Measurements from ENCODE around the gene BIN1.

Gene BIN1

DNA sequence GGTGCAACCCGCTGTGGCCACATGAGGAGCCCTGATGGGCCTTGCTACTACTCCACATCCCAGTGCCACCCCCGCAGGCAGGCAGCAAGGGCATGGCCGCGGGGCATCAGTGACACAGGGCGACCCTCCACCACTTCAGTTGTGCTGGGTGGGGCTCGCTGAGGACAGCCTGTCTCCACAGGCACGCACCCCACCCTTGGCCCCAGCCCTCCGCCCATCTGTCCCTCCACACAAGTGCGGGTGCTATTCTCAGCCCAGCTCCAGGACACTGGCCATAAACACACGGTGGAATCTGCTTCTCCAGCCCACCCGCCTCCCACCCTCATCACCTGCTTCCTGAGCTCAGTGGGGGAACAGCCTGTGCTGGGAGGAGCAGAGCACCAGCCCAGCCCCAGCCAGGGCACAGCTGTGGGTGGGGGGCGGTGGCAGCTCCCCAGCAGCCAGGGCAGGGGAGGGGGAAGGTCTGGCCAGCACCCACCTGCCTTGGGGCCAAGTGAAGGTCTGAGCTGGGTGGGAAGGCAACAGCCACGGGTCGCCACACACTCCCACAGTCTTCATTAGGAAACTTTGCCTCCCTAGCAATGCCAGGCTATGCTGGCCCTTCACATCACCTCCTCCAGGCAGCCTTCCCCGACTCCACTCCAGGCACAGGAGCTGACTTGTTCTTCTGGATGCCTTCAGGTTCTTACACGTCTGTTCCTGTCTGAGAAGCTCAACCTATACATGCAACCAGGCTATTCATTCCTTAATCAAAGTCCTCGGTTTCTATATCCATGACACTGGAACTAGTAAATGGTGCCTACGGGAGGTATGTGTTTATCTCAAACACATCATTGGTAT lies 16.5 kb downstream of the BIN1 start:
- DNase-seq, result no peak

DNA sequence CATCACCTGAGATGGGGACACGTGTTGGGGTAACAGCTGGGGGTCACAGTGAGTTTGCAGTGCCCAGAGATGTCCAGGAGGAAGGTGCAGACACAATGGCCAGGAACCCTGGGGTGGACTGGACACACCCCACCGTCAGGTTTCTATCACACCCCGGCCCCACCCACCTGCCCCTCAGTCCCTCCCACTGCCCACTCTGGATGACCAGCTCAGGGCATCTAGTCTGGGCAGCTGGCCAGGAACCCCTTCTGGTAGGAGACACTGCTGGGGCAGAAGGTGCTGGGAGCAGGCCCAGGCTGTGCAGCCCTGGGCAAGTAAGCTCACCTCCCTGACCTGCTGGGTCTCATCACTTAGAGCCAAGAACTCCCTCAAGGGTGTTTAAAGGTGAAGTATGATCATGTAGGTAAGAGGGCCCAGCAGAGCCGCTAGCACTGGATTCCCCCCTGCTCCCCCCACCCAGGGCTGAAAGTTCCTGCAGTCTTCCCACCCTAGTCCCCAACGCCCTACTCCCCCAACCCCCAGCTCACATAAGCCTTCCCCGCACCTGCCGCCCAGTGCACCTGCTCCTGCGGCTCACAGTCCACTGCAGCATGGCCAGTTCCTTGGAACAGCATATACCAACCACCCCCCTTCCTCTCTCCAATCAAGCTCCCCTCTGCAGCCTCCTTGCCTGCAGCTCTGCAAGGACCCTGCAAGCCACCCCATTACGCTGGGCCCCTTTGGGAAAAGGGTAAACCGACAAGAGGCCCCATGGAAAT lies 17.3 kb downstream of the BIN1 start:
- no peak for DNase-seq

DNA sequence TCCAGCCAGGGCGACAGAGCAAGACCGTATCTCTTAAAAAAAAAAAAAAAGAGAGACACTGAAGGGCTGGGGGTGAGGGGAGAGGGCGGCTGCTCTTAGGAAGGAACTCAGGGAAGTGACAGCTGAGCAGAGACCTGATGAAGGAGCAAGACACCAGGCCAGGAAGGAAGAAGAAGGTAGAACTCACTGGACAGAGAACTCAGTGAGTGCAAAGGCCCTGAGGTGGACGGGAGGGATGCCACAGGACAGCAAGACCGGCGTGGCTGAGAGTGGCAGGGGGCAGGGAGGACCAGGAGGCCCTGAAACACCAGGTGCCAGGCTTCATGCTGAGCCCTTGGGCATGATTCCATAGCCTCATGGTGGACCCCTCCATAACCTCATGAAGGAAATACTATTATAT lies 18.2 kb downstream of the BIN1 start:
- no peak for DNase-seq

DNA sequence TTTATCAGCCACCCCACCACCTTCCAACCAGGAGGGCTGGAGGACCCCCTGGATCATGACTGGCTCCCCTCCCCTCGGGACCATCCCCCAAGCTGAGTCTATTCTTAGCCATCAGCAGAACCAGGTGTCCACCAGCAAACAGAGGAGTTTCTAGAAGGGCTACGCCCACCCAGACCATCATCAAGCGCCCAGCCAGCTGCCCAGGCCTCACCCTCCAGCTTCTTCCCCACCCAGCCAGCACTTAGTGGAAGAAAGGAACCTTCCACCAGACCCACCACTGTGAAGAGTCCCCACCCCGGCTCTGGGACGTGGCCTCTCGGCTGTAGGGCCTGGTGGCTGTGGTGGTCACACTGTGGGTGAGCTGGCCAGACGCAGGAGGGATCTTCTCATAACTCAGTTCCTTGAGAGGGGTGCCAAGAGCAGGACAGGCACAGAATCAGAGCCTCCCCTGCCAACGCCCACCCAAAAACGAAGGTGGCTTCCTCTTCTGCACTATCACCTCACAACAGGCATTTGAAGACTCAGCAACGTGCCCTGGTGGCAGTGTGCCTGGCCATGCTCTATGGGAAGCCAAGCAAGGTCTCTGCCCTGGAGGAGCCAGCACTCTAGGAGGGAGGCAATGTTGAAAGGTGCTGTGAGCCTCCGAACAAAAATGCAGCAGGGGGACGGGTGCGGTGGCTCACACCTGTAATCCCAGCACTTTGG lies 19.0 kb downstream of the BIN1 start:
- DNase-seq, result no peak

DNA sequence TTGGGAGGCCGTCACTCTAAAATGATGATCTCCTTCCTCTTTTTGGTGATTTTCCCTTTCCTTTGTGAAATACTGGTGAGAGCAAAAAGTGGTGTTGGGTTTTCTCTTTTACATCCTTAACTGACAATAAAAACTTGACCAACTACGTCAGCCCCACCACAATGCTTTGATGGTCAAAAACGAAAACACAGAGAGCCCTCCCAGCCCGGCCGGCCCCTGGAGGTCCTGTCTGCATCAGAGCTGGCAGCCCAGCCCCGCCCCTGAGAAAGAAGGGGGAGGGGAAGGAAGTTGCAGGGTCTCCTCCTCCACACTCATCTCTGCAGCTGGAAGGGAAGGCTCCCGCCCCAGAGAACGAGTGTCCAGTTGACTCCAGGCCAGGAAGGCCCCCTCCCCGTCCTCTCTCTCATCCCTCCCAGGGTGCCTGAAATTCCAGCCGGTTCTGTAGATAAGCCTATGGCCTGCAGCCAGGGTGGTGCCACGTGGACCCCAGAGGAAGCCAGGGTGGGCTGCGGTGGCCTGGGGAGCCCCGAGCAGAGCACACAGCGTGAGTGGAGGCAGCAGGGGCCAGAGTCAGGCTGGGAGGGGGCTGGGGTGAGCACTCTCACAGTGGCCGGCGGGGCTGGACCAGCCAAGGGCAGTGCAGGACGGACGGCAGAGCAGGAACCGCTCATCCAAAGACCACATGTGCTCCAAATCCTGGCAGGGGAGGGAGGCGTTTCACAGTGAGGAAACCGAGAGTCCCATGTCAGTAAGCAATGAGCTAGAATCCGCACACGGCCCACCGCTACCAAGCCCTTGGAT lies 19.8 kb downstream of the BIN1 start:
- no peak for DNase-seq

DNA sequence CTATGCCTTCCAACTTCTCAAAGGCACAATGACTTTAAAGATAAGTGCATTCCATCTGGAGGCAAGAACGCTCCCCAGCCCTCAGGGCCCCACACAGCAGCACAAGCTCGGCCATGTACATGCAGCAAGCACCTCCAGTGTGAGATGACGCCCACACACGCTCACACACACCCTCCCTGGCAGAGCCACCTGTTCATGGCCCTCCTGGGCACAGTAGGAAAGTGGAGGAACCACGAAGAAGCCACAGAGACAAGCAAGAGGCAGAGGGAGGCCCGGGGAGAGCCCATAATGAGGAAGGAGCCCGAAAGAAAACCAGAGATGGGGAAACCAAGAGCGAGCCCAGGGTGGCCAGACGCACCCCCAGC lies 21.7 kb downstream of the BIN1 start:
- no peak for DNase-seq

DNA sequence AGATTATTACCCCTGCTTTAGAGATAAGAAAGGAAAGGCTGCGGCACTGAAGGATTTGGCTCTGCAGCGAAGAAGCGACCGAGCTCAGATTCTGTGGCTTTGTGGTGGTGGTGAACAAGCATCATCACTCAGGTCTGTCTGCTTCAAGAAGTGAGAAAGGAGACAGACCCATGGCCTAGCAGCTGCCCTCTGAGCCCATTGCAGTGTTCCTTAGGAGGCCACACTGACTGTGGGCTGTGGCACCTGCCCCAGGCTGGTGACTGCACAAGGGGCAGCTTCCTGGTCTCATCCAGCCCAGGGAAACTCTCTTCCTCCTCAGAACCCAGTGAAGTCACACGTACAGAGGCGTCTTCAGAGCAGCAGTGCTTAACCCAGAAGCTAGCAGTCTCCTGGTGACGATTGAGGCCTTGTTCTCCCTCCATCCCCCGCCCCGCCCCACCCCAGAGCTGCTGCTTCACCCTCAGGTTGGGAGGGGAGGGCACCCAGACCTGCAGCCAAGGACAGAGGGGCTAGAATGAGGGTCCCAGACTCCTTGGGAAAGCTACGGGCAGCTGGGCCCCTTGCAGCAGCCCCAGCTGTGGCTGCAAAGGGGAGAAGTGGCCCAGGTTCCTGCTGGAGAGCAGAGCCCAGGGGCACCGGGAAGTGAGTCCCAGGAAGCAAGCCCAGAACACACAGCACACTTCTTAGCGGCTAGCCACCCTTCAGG lies 22.2 kb downstream of the BIN1 start:
- DNase-seq, result peak; percentile 42

DNA sequence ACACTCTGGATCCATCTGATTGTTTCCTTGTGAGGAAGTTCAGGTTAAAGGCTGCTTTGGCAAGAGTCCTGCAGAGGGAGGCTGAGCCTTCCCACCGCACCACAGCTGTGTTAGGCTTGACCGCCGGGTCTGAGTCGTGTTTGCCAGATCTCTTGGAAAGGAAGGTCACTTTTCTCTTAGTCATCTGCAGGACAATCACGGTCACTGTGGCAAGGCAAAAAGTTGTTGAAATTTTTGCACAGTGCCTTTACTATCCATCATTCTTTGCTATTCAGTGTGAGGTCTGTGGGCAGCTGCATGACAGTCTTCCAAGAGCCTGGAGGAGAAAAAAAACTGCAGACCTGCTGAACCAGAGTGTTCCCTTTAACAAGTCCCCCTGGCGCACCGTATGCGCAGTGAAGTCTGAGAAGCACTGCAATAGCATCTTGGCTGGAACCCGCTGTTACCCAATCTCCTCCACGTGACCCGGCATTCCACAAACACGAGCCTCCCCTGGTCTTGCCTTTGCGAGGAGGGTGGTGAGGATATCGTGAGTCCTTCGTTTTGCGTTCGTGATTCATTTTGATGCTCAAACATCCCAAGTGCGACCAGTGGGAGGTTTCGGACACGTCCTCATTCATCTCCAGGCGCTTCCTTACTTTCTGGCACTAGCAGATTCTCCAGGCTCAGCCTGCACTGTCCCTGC lies 23.0 kb downstream of the BIN1 start:
- no peak for DNase-seq

DNA sequence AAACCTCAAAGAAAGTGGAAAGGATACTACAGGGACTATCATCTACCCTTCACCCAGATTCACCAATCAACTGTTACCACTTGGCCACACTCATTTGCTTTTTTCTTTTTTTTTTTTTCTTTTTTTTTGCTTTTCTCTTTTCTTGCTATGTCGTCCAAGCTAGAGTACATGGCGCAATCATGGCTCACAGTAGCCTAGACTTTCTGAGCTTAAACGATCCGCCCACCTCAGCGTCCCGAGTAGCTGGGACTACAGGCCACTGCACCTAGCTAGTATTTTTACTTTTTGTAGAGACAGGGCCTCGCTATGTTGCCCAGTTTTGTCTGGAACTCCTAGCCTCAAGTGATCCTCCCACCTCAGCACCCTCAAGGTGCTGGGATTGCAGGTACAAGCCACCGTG lies 24.0 kb downstream of the BIN1 start:
- DNase-seq, result no peak

DNA sequence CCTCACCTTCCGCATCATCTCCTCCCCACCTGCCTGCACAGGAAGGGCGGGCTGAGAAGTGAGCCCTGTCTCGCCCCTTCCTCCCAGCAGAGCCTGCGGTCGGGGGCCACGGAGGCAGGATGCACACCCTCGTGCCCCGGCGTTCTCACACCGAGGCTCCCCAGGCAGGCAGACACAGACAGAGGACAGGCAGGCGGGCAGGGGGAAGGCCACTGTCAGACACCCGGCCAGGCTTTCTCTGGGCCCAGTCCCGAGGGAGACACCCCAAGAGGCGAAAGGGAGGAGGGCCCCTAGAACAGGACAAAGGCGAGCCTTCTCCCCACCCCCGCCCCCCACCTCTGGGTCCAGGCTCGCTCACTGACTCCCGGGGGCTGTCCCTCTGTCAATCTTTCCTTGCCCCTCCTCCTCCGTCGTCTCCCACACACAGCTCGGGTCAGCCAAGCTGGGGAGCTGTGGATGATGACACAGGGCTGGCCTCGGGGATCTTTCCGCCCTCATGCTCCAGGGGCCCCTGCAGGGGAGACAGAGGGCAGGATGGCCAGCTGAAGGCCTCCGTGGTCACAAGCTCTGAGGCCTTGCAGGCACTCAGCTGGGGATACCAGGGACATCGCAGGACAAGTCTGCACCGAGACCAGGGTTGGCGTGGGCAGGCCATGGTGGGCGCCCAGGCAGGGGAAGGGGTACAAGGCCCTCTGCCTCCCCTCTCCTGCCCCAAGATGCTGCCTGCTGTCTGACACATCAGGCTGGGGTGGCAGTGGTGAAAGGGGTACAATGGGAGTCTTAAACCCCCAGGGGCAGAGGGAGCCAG lies 24.9 kb downstream of the BIN1 start:
- peak; percentile 74 for DNase-seq

DNA sequence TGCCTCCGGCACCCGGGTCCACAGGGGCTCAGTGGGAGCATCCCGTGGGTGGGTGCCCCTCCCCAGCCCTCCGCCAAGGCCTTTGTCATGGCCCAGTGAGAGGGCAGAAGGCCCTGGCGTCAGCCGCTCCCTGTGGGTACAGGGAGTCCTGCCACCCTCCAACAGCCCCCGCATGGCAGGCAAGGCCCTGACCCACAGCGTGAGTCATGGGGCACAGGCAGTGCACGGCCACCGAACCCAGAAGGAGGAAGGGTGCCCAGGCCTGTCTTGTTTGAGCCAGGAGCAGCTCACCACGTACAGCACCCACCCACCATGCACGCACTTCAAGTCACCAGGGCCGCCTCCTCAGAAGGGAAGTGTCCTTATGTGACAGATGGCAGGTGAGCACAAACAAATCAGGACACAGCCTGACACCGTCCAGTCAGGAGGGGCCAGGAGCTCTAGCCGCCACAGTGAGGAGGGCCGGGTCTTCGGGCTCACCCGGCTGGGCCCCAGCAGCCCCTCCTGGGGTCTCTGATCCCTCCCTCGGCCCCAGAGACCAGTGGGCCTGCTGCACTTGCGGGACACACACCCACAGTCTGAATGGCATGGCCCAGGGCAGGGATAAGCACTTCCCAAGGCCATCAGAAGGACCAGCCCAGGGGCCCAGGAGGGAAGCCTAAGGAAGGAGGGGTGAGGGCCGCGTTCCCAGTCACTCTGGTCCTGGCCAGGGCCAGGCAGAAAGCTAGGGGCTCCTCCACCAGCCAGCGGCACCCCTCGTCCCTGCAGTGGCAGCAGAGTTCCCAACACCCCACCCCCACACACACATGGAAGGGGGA lies 25.8 kb downstream of the BIN1 start:
- DNase-seq, result peak; percentile 45

DNA sequence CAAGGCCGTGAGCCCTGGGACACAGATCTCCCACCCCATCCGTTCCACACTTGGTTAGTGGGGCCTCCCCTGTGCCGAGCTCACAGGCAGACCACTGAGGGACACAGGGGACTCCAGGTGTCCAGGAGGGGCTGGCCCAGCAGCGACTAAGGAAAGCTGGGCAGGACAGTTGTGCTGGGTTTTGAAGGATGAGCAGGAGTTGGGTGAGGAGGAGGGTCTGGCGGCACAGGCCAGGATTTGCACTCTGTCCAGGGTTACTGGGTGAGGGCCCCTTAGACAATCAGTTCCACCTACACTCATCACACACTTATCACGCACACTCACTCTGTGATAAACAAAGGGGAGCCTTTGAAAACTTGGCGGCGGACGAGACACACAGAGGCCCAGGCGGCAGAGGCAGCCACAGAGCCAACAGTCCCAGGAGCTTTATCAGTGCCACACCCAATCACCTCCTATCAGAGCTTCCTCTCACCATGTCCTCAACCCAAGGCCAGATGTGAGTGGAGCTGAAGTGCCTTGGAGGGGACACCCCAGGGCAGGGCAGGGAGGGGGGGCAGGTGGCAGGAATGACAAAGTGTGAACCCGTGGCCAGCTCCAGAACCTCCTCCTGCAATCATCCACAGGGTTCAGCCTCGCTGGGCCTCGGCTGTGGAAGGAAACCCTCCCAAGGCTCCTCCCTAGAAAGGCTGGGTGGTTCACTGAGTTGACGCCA lies 26.6 kb downstream of the BIN1 start:
- peak; percentile 43 for DNase-seq

DNA sequence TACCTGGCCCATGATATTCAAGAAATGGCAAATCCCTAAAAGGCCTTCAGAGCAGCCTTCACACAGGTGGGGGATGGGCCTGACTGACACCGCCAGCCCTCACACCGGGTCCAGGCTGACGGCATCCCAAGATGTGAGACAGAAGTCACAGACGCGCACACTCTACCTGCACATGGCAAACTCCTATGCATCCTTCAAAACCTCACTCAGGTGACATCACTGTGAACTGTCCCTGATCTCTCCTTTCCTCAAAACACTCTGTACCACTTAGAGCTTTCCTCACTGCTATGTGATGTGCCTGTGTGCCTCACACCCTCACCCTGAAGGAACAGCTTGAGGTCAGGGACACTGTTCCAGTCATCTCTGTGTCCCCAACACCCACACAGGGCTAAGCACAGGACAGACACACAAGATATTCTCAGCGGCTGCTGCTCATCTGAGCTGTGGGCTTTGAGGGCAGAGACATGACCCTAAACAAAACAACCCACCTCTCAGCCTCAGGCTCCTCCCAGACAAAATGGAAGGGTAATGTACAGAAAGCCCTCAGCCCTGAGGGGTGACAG lies 27.5 kb downstream of the BIN1 start:
- no peak for DNase-seq

DNA sequence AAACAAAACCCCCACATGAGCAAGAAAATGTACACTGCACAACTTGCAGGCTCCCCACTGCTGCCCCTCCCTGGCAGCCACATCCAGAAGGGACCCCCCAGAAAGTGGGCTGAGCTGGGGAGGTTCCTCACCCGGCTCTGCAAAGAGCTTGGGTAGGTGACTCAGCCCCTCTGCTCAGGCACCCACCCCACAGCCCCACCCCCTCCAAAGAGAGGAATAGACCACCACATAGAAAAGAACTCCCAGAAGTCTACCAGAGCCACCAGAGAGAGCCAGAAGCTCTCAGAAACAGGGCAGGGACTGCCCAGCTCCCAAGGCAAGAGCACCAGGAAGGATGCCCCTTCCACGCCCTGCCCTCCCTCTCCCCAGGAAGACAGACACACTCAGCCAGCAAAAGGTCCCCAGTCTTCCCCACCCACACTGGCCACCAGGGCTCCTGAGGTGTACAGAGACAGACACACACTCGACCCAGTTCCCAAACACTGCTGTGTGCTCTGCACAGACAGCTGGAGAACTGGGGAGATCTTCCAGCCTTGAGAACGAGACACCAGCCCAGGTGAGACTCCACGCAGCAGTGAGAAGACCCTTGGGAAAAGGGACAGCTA lies 28.2 kb downstream of the BIN1 start:
- DNase-seq, result no peak

DNA sequence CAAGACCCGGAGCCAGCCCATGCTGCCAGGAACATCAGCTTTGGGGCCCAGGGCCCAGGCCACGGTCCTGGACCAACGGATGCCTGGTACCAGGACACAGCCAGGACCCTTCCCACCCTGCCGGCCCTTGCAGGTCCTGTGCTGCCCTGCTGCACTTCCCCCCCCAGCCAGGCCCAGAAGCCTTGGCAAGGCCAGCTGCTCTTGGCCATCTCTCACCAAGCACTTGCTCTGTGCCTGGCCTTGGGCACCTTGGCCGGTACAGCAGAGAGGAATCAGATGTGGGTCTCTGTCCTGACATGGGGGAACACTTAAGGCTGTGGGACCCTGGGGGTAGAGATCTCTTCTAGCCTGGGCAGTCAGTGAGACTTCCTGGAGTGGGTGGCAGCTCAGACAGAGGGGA lies 28.9 kb downstream of the BIN1 start:
- no peak for DNase-seq

DNA sequence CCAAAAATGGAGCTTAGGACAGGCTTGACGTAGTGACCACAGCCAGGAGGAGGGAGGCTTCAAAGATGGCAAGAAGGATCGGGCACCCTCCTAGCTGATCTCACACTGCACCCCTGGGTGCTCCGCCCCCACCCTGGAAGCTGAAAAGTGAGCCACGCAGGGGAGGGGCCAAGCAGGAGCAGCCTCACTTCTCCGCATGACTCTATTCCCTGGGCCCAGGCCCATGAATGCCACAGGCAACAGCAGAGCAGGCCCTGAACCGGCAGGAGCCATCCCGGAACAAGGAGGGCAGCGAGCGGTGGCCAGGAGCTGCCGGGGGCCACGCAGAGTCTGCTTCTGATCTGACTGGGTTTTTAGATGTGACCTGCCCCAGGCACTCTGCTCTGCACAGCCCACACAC lies 30.0 kb downstream of the BIN1 start:
- no peak for DNase-seq

DNA sequence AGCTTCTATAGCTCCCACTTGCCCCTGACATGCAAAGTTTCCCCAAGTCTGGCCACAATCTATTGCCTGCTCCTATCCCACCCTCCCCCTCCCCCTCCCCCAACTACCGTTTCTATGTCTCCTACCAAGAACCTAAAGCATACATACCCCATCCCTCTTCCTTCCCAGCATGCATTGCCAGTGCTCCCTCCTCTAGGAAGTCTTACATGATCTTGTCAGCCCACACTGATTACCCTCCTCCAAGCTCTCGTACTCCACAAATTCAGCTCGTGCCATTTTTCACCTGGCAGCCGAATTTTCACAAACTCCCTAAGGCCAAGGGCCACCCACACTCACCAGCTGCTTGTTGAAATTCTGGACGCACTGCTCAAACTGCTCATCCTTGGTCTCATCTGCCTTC lies 30.7 kb downstream of the BIN1 start:
- no peak for DNase-seq

DNA sequence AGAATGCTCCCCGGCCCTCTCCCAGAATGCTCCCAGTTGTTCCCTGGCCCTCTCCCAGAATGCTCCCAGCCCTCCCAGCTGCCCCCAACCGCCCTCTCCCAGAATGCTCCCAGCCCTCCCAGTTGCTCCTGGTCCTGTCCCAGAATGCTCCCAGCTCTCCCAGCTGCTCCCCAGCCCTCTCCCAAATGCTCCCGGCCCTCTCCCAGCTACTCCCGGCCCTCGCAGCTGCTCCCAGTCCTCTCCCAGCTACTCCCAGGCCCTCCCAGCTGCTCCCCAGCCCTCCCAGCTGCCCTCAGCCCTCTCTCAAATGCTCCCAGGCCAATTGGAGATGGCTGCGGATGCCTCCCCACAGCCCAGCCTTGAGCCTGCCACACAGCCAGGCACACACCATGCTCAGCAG lies 31.1 kb downstream of the BIN1 start:
- no peak for DNase-seq
